Heart right ventricle (tissue), 16 donors: Measurements from ENCODE around the gene NRARP. TPM values are rescaled to one million over a fixed set of nuclear protein-coding genes. Genes with fewer than 3 reads are reported as not detected.

Experiments
- ATAC-seq, 8 donors: fragments of 200-7000 bp; cut with Tn5 transposase; one replicate each; pipeline ENCODE4 v1.9.1; 2020; ENCODE audit warnings: mild to moderate bottlenecking in 8 of 8, moderate library complexity in 8 of 8, moderate number of reproducible peaks in 1 of 8
- DNase-seq, 2 donors: peaks; one replicate each; pipeline ENCODE4 v3.0.0-alpha.2; 2020
- H3K27ac ChIP-seq, 10 donors: fragments of 200-600 bp; sonication (generic) in 2 of 10; one replicate each; pipeline versions ENCODE4 v1.5.0 to v1.8.0; 2020 to 2022; ENCODE audit warnings: mild to moderate bottlenecking in 3 of 10
- H3K27me3 ChIP-seq, 7 donors: fragments of 200-600 bp; one replicate each; pipeline ENCODE4 v1.8.0; 2021 to 2022; ENCODE audit warnings: mild to moderate bottlenecking in 2 of 7
- H3K36me3 ChIP-seq, 9 donors: fragments of 200-600 bp; sonication (generic) in 1 of 9; one replicate each; pipeline versions ENCODE4 v1.5.0 to v1.8.0; 2020 to 2022; ENCODE audit warnings: mild to moderate bottlenecking in 2 of 9
- H3K4me1 ChIP-seq, 9 donors: fragments of 200-600 bp; sonication (generic) in 1 of 9; one replicate each; pipeline versions ENCODE4 v1.5.0 to v1.8.0; 2020 to 2022; ENCODE audit warnings: mild to moderate bottlenecking in 4 of 9
- H3K4me3 ChIP-seq, 10 donors: fragments of 200-600 bp; sonication (generic) in 2 of 10; one replicate each; pipeline versions ENCODE4 v1.5.0 to v1.8.0; 2020 to 2022; ENCODE audit warnings: mild to moderate bottlenecking in 7 of 10, moderate library complexity in 2 of 10
- H3K9me3 ChIP-seq, 11 donors: fragments of 200-600 bp in 10 of 11; sonication (generic) in 2 of 11; one replicate each; pipeline versions ENCODE4 v1.5.0 to v1.8.0; 2013 to 2022; ENCODE audit warnings: mild to moderate bottlenecking in 2 of 11, control low read depth in 1 of 11, moderate library complexity in 1 of 11
- WGBS, 2 donors: extraction: QIAGEN DNeasy Blood & Tissue Kit; methylation state at CpG; one replicate each; pipeline ENCODE4 v1.1.7; 2013; ENCODE audit warnings: inconsistent platforms in 1 of 2; 5-methylcytosine and 5-hydroxymethylcytosine counted together
- intact Hi-C, 10 donors: fragments of 100-400 bp; cut with DNase I; formaldehyde crosslinking; loops; one replicate each; pipeline versions ENCODE4 v1.11.1 to v1.14.2; 2022
- polyA plus RNA-seq, 2 donors: library from polyadenylated mRNA; stranded (reverse); fragments of 200-250 nt; gene quantifications; one replicate each; pipeline ENCODE4 v1.2.3, GENCODE V29; 2013
- total RNA-seq, 10 donors: library from RNA; stranded (reverse); fragmentation: NEBNext Ultra II Directional in 3 of 10; extraction: Animal tissue kit (Norgen Biotek cat#: 25700) in 3 of 10; gene quantifications; one replicate each; pipeline versions ENCODE4 v1.2.1 to v1.2.4, GENCODE V29; 2021 to 2023
- TF ChIP-seq, protein P1 (sequence below), 9 donors: fragments of 200-600 bp; sonication (generic) in 2 of 9; IDR thresholded peaks; one replicate each; pipeline versions ENCODE4 v1.5.0 to v1.8.0; 2021 to 2022; ENCODE audit warnings: antibody characterized with exemption in 9 of 9, mild to moderate bottlenecking in 5 of 9, moderate library complexity in 1 of 9
- donor health status: Arrhythmogenic right ventricular cardiomyopathy.
- donor health status: ischemic (EF 13 %, LVEDD 7.1; RV severe dilation, severe dysfunction).
- donor health status: healthy with polysubstance abuse.
- donor health status: DM: no; HTN: yes; CAD: no.
- donor health status: DM: no; HTN: no; CAD: no.
- donor health status: ischemic (EF 25% LVEDD 6.9; RV normal size, moderate dysfunction).
- donor health status: ischemic (EF 25% LVEDD 5.7; RV mildly dilated, moderate dysfunction).
- donor health status: healthy.
- donor health status: DM: yes; HTN: yes; CAD: no.
- donor health status: Ischemic cardiomyopathy.
- donor health status: ischemic (EF 35%, LVEDD 5.7; RV mildly dilated, moderate dysfunction).
- donor health status: nonischemic (EF 11% LVEDD 7.7; RV severe dilation, severe dysfunction).
- donor health status: DM: yes; HTN: yes; CAD: no.
- donor health status: PGD.
- donor health status: ischemic (EF 29% LVEDD 5.4; RV normal size, mild dysfunction).
- donor health status: nonischemic (EF 23%, LVEDD 6.1; RV moderate dilation, normal function).

The NRARP gene
- total and polyA plus RNA-seq, 12 donors, result 2.0 to 20.8 (median 11.1) TPM

DNA sequence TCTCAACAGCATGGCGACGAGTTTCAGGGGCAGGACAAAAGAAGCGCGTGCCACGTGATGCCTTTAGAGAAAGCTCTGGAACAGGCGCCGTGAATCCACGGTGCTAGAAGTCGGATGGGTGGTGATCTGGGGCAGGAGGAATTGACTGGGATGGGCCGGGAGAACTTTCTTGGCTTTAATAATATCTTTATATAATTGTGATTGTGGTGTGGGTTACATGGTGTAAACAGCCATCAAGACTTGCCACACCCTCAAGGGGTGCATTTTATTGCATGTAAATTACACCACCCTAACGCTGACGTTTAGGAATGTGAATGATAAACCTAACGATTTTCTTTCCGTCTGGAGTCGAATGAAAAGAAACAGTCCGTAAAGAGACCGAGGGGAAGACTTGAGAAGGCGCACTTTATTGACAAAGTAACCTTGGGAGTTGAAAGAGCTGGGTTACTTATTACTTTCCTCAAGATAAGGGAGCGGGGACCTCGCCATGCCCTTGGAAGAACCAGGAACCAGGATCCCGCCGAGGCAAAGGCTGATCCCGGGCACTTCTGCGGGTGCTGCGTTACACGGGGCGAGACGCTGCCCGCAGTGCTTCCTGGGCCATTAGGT lies 8.5 kb downstream of the NRARP start:
- Histone ChIP-seq H3K9me3 (peaks cover 0 to 4% (median 0%) of the 10 kb centered on the region in 11 donors), H3K4me1 (peaks cover 5 to 40% (median 34%) of the 10 kb centered on the region in 9 donors), H3K27me3 (peaks cover 0 to 48% (median 16%) of the 10 kb centered on the region in 7 donors), H3K4me3 (no peak overlapping the region), H3K36me3 (peaks cover 0 to 2% (median 0%) of the 10 kb centered on the region in 9 donors), H3K27ac (no peak overlapping the region)
- DNase-seq (no peak), ATAC-seq (no peak)
- TF ChIP-seq, protein P1, sequence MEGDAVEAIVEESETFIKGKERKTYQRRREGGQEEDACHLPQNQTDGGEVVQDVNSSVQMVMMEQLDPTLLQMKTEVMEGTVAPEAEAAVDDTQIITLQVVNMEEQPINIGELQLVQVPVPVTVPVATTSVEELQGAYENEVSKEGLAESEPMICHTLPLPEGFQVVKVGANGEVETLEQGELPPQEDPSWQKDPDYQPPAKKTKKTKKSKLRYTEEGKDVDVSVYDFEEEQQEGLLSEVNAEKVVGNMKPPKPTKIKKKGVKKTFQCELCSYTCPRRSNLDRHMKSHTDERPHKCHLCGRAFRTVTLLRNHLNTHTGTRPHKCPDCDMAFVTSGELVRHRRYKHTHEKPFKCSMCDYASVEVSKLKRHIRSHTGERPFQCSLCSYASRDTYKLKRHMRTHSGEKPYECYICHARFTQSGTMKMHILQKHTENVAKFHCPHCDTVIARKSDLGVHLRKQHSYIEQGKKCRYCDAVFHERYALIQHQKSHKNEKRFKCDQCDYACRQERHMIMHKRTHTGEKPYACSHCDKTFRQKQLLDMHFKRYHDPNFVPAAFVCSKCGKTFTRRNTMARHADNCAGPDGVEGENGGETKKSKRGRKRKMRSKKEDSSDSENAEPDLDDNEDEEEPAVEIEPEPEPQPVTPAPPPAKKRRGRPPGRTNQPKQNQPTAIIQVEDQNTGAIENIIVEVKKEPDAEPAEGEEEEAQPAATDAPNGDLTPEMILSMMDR (IDR thresholded peaks at IDR 0.05), result no peak
- WGBS, 2 donors, result 71 to 74% methylated on average over 29 of the region's 29 CpGs
- intact Hi-C loops, result loop anchor here in 9 of 10 donors (2.0 to 10.0 kb wide), 7 partner anchors 113 to 234 kb away; partner anchors contain the start of gene ENTPD8 (in 1 of the 9)

- peaks cover 0 to 43% (median 14%) of the 10 kb centered on the region in 7 donors for H3K27me3 ChIP-seq
- peaks cover 2 to 36% (median 29%) of the 10 kb centered on the region in 9 donors for H3K4me1 ChIP-seq
- no peaks in the 10 kb centered on the region for H3K36me3 ChIP-seq
- H3K9me3 ChIP-seq, result peaks cover 0 to 4% (median 0%) of the 10 kb centered on the region in 11 donors
- H3K4me3 ChIP-seq, result no peak overlapping the region
- intact Hi-C loops, result loop anchor here in 8 of 10 donors (5.0 to 10.0 kb wide), 5 partner anchors 114 to 234 kb away; partner anchors contain the start of gene ENTPD8 (in 1 of the 8)
- no peak overlapping the region for H3K27ac ChIP-seq
- ATAC-seq, result no peak
- 82 to 86% methylated on average over 15 of the region's 15 CpGs for WGBS, 2 donors
- TF ChIP-seq, protein P1 (IDR thresholded peaks at IDR 0.05), result no peak
- DNase-seq, result no peak
Observed at GRCh38 chr9:137293094-137293481, 9.0 kb downstream of the NRARP start.

GRCh38 chr9:137286975-137287383 lies 15.1 kb downstream of the NRARP start:
- TF ChIP-seq, protein P1 (IDR thresholded peaks at IDR 0.05), result peak in 8 of 9 donors; percentile 26 to 67 (median 54)
- peaks cover 0 to 4% (median 0%) of the 10 kb centered on the region in 11 donors for H3K9me3 ChIP-seq
- peak; percentile 53 to 59 for DNase-seq
- H3K27me3 ChIP-seq, result no peaks in the 10 kb centered on the region
- ATAC-seq, result peak; percentile 82 to 94 (median 90)
- intact Hi-C loops, result no loop called here
- H3K4me3 ChIP-seq, result no peak overlapping the region
- WGBS, 2 donors, result 45 to 55% methylated on average over 14 of the region's 14 CpGs
- H3K4me1 ChIP-seq, result peaks cover 0 to 13% (median 0%) of the 10 kb centered on the region in 9 donors
- peaks cover 0 to 20% (median 0%) of the 10 kb centered on the region in 9 donors for H3K36me3 ChIP-seq
- no peak overlapping the region for H3K27ac ChIP-seq

DNA sequence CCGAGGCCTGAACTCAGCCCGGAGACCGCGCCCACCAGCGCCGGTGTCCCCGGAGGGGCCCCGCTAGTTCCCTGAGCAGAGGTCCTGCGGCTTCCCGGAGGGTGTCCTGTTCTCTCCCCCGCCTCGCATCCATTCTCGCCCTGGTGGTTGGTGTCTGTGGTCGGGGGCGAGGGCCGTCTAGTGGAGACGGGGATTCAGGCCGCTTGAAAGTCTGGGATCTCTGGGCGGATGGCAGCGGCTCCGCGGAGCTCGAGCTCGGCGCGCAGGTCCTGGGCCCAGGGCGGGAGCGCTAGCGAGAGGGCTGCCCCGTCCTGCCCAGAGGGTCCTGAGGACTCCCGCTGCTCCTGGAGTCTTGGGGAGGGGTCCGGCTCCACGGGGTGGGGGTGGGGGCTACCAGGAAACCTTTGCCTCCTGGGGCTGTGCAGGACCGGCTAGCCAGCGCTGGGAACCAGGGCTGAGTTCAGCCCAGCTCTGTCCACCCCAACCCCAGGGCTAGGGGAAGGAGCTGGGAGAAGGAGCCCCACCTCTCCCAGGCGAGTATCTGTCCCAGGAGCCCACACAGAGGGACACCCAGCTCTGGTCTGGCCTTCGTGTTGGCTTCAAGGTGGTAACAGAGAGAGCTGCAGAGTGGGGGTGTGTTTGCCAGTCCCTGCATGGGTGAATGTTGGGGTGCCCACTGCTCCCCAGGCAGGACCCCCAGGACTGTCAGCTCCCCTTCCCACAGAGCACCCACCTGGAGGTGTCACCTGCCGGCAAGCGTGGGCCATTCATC lies 20.5 kb downstream of the NRARP start:
- TF ChIP-seq, protein P1 (IDR thresholded peaks at IDR 0.05), result no peak
- ATAC-seq (no peak), DNase-seq (no peak)
- peaks cover 0 to 4% (median 0%) of the 10 kb centered on the region in 11 donors for H3K9me3 ChIP-seq
- H3K36me3 ChIP-seq, result peaks cover 0 to 50% (median 3%) of the 10 kb centered on the region in 9 donors
- no peaks in the 10 kb centered on the region for H3K27me3 ChIP-seq
- H3K27ac ChIP-seq, result no peak overlapping the region
- 63 to 71% methylated on average over 33 to 39 of the region's 39 CpGs for WGBS, 2 donors
- peak overlapping the region in 2 of 10 donors; percentile 8 to 10 for H3K4me3 ChIP-seq
- peaks cover 13 to 61% (median 31%) of the 10 kb centered on the region in 9 donors for H3K4me1 ChIP-seq
- intact Hi-C loops, result no loop called here
